ENCODE results near the gene SELENON. TPM values are rescaled to one million over a fixed set of nuclear protein-coding genes. Genes with fewer than 3 reads are reported as not detected.

SELENON gene
- total RNA-seq, 1 donor from 2014 or later, result 64.1 TPM

GRCh38 chr1:25757151-25757845 is 42.7 kb upstream of the SELENON start:
- H3K9me3 Mint-ChIP-seq (ENCODE audit: unreplicated experiment), result peaks cover under 1% of the 10 kb centered on the region
- no peak for FAIRE-seq

DNA sequence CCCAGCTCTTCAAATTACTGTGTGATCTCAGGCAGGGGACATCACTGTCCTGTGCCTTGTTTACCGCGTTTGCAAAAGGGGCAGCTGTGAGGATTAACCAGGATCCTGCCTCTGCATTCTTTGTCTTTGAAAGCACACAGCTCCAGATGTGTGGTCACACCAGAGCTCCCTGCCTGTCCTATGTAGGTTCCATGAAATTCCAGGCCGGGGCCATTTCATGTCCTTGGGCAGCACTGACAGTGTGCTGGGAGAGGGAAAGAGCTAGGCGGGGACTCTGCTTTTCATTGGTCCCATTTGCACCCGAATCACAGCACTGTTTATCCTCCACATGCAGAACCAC is 42.2 kb upstream of the SELENON start:
- no peaks in the 10 kb centered on the region for H3K9me3 ChIP-seq (ENCODE audit: insufficient read depth, low read depth, low read length)
- H3K4me1 ChIP-seq (ENCODE audit: insufficient read depth, low read length), result no peaks in the 10 kb centered on the region
- no peak for FAIRE-seq
- H2AFZ ChIP-seq (ENCODE audit: low read depth, low read length), result no peak overlapping the region
- H3K27me3 Mint-ChIP-seq (ENCODE audit: low read depth, unreplicated experiment), result peaks cover 64% of the 10 kb centered on the region
- no peaks in the 10 kb centered on the region for H3K36me3 ChIP-seq (ENCODE audit: insufficient read depth, low read length)
- no peaks in the 10 kb centered on the region for H3K79me2 ChIP-seq (ENCODE audit: insufficient read depth, low read length)
- no peak overlapping the region for H3K4me3 Mint-ChIP-seq (ENCODE audit: unreplicated experiment)
- no peak for DNase-seq (ENCODE audit: low read depth)
- H3K27ac Mint-ChIP-seq (ENCODE audit: unreplicated experiment), result no peak overlapping the region
- no peaks in the 10 kb centered on the region for H3K4me1 Mint-ChIP-seq (ENCODE audit: low read depth, unreplicated experiment)
- peaks cover 28% of the 10 kb centered on the region for H3K27me3 ChIP-seq (ENCODE audit: insufficient read depth, low read length)
- TF ChIP-seq CTCF (IDR thresholded peaks at IDR 0.05; ENCODE audit: insufficient read depth, low read depth, low read length) (no peak), EZH2 (IDR thresholded peaks at IDR 0.05; ENCODE audit: insufficient read depth, low read length) (no peak)
- H3K36me3 Mint-ChIP-seq (ENCODE audit: low read depth, unreplicated experiment), result peaks cover 2% of the 10 kb centered on the region
- no peaks in the 10 kb centered on the region for H3K9me3 Mint-ChIP-seq (ENCODE audit: unreplicated experiment)
- H3K9ac ChIP-seq (ENCODE audit: low read length), result no peak overlapping the region
- H3K27ac ChIP-seq (ENCODE audit: low read depth, low read length), result no peak overlapping the region
- no peak overlapping the region for H3K4me2 ChIP-seq (ENCODE audit: low read length)
- no peak overlapping the region for H3K4me3 ChIP-seq (ENCODE audit: insufficient read depth, low read depth, low read length)
- no peaks in the 10 kb centered on the region for H4K20me1 ChIP-seq (ENCODE audit: insufficient read depth, low read length)

More at GRCh38 chr1:25757151-25757845, 42.7 kb upstream of the SELENON start:
- Histone ChIP-seq H3K36me3 (ENCODE audit: insufficient read depth, low read length) (no peaks in the 10 kb centered on the region), H3K4me1 (ENCODE audit: insufficient read depth, low read length) (no peaks in the 10 kb centered on the region), H4K20me1 (ENCODE audit: insufficient read depth, low read length) (no peaks in the 10 kb centered on the region), H3K4me3 (ENCODE audit: insufficient read depth, low read depth, low read length) (no peak overlapping the region), H3K4me2 (ENCODE audit: low read length) (no peak overlapping the region), H3K79me2 (ENCODE audit: insufficient read depth, low read length) (no peaks in the 10 kb centered on the region), H3K27ac (ENCODE audit: low read depth, low read length) (no peak overlapping the region), H3K9ac (ENCODE audit: low read length) (no peak overlapping the region), H2AFZ (ENCODE audit: low read depth, low read length) (no peak overlapping the region), H3K27me3 (ENCODE audit: insufficient read depth, low read length) (peaks cover 28% of the 10 kb centered on the region), H3K9me3 (ENCODE audit: insufficient read depth, low read depth, low read length) (no peaks in the 10 kb centered on the region)
- Mint-ChIP-seq H3K4me3 (ENCODE audit: unreplicated experiment) (no peak overlapping the region), H3K4me1 (ENCODE audit: low read depth, unreplicated experiment) (no peaks in the 10 kb centered on the region), H3K27me3 (ENCODE audit: low read depth, unreplicated experiment) (peaks cover 68% of the 10 kb centered on the region), H3K27ac (ENCODE audit: unreplicated experiment) (no peak overlapping the region), H3K36me3 (ENCODE audit: low read depth, unreplicated experiment) (peaks cover 2% of the 10 kb centered on the region)
- no peak for TF ChIP-seq CTCF (IDR thresholded peaks at IDR 0.05; ENCODE audit: insufficient read depth, low read depth, low read length)
- TF ChIP-seq EZH2 (IDR thresholded peaks at IDR 0.05; ENCODE audit: insufficient read depth, low read length), result no peak
- DNase-seq (ENCODE audit: low read depth), result no peak

- Histone ChIP-seq H3K4me3 (ENCODE audit: insufficient read depth, low read depth, low read length) (no peak overlapping the region), H2AFZ (ENCODE audit: low read depth, low read length) (no peak overlapping the region), H3K9ac (ENCODE audit: low read length) (no peak overlapping the region), H3K79me2 (ENCODE audit: insufficient read depth, low read length) (no peaks in the 10 kb centered on the region), H3K4me1 (ENCODE audit: insufficient read depth, low read length) (no peaks in the 10 kb centered on the region), H4K20me1 (ENCODE audit: insufficient read depth, low read length) (no peaks in the 10 kb centered on the region), H3K27me3 (ENCODE audit: insufficient read depth, low read length) (peaks cover 28% of the 10 kb centered on the region), H3K9me3 (ENCODE audit: insufficient read depth, low read depth, low read length) (no peaks in the 10 kb centered on the region), H3K4me2 (ENCODE audit: low read length) (no peak overlapping the region), H3K36me3 (ENCODE audit: insufficient read depth, low read length) (no peaks in the 10 kb centered on the region), H3K27ac (ENCODE audit: low read depth, low read length) (no peak overlapping the region)
- DNase-seq (ENCODE audit: low read depth) (no peak), FAIRE-seq (no peak)
- no peak for TF ChIP-seq CTCF (IDR thresholded peaks at IDR 0.05; ENCODE audit: insufficient read depth, low read depth, low read length)
- TF ChIP-seq EZH2 (IDR thresholded peaks at IDR 0.05; ENCODE audit: insufficient read depth, low read length), result no peak
- Mint-ChIP-seq H3K36me3 (ENCODE audit: low read depth, unreplicated experiment) (peaks cover 2% of the 10 kb centered on the region), H3K4me3 (ENCODE audit: unreplicated experiment) (no peak overlapping the region), H3K4me1 (ENCODE audit: low read depth, unreplicated experiment) (no peaks in the 10 kb centered on the region), H3K27me3 (ENCODE audit: low read depth, unreplicated experiment) (peaks cover 61% of the 10 kb centered on the region), H3K9me3 (ENCODE audit: unreplicated experiment) (no peaks in the 10 kb centered on the region), H3K27ac (ENCODE audit: unreplicated experiment) (no peak overlapping the region)
Observed at GRCh38 chr1:25758466-25759070, 41.4 kb upstream of the SELENON start.
